Fibroblast of lung (primary cell): ENCODE measurements around the gene LIPA.

ENCODE experiments used
- EZH2 ChIP-seq: IDR thresholded peaks from 2 replicates; pipeline ENCODE4 v1.5.1; 2012; ENCODE audit warnings: low read length, control low read depth, mild to moderate bottlenecking; ENCODE audit errors: missing control alignments
- TF ChIP-seq, protein P1 (sequence below), 2 donors: IDR thresholded peaks in 1 of 2; conservative IDR thresholded peaks in 1 of 2; 1 replicate in 1 of 2; 2 replicates in 1 of 2; pipeline ENCODE4 v1.5.1; 2011 to 2012; ENCODE audit warnings: low read length in 2 of 2, control low read depth in 1 of 2, inconsistent platforms in 1 of 2, low read depth in 1 of 2, mild to moderate bottlenecking in 1 of 2

- TF ChIP-seq, protein P1, sequence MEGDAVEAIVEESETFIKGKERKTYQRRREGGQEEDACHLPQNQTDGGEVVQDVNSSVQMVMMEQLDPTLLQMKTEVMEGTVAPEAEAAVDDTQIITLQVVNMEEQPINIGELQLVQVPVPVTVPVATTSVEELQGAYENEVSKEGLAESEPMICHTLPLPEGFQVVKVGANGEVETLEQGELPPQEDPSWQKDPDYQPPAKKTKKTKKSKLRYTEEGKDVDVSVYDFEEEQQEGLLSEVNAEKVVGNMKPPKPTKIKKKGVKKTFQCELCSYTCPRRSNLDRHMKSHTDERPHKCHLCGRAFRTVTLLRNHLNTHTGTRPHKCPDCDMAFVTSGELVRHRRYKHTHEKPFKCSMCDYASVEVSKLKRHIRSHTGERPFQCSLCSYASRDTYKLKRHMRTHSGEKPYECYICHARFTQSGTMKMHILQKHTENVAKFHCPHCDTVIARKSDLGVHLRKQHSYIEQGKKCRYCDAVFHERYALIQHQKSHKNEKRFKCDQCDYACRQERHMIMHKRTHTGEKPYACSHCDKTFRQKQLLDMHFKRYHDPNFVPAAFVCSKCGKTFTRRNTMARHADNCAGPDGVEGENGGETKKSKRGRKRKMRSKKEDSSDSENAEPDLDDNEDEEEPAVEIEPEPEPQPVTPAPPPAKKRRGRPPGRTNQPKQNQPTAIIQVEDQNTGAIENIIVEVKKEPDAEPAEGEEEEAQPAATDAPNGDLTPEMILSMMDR (conservative IDR thresholded peaks at IDR 0.05 in 1 of 2, IDR thresholded peaks at IDR 0.05 in 1 of 2; ENCODE audit: low read depth in 1 of 2, low read length in 2 of 2): no peak
- TF ChIP-seq EZH2: no peak
Observed at GRCh38 chr10:89183571-89183970, 68.0 kb downstream of the LIPA start.
